ENCODE data around the gene MLANA.

- TF ChIP-seq CTCF (IDR thresholded peaks at IDR 0.05): no peak
- TF ChIP-seq POLR2A (IDR thresholded peaks at IDR 0.05): no peak
Observed at GRCh38 chr9:5870020-5870339, 20.7 kb upstream of the MLANA start.
